ENCODE data around the gene CACNA2D3. TPM values are rescaled to one million over a fixed set of nuclear protein-coding genes. Genes with fewer than 3 reads are reported as not detected.

CACNA2D3 gene
- total and polyA plus RNA-seq, 2 experiments from 2014 or later, result 1.1 to 2.5 TPM

DNA sequence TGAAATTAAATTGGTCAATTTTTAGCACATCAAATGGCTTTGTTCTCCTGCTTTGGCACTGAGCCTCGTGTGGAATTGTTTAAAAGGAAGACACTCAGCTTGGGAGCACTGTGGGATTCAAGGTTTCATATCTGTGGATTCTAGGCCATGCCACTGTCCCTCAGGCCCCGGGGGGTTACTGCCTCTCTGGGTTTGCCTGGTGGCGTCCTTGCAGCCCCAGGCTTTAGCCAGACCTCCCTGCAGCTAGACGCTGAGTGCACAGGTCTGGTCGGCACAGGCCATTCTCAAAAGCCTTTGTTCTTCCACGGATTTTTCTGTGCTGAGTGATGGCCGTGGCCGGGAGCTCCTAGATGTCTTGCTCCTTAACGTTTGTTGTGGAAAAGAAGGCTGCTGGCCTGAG is 76.2 kb downstream of the CACNA2D3 start:
- Histone ChIP-seq H3K9me3 (ENCODE audit: low read depth) (no peaks in the 10 kb centered on the region), H3K36me3 (replicated peaks; ENCODE audit: insufficient read depth, low read depth) (no peaks in the 10 kb centered on the region), H3K27ac (no peak overlapping the region), H3K79me2 (no peaks in the 10 kb centered on the region), H3K9me2 (replicated peaks; ENCODE audit: insufficient read depth) (no peaks in the 10 kb centered on the region), H2AFZ (no peak overlapping the region), H3K4me3 (no peak overlapping the region), H3K4me2 (no peak overlapping the region), H3K4me1 (ENCODE audit: insufficient read depth) (no peaks in the 10 kb centered on the region), H3K27me3 (peaks cover 6% of the 10 kb centered on the region), H4K20me1 (ENCODE audit: insufficient read depth, poor library complexity, severe bottlenecking) (no peaks in the 10 kb centered on the region)
- DNase-seq (ENCODE audit: low spot score), result no peak
- TF ChIP-seq, protein P1, sequence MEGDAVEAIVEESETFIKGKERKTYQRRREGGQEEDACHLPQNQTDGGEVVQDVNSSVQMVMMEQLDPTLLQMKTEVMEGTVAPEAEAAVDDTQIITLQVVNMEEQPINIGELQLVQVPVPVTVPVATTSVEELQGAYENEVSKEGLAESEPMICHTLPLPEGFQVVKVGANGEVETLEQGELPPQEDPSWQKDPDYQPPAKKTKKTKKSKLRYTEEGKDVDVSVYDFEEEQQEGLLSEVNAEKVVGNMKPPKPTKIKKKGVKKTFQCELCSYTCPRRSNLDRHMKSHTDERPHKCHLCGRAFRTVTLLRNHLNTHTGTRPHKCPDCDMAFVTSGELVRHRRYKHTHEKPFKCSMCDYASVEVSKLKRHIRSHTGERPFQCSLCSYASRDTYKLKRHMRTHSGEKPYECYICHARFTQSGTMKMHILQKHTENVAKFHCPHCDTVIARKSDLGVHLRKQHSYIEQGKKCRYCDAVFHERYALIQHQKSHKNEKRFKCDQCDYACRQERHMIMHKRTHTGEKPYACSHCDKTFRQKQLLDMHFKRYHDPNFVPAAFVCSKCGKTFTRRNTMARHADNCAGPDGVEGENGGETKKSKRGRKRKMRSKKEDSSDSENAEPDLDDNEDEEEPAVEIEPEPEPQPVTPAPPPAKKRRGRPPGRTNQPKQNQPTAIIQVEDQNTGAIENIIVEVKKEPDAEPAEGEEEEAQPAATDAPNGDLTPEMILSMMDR (IDR thresholded peaks at IDR 0.05; ENCODE audit: poor library complexity), result no peak
- WGBS (ENCODE audit: low lambda C conversion rate, missing lambda C conversion rate), result 64% methylated on average over 9 of the region's 9 CpGs

- H3K36me3 ChIP-seq (replicated peaks; ENCODE audit: insufficient read depth, low read depth), result no peaks in the 10 kb centered on the region
- no peaks in the 10 kb centered on the region for H4K20me1 ChIP-seq (ENCODE audit: insufficient read depth, poor library complexity, severe bottlenecking)
- peaks cover 6% of the 10 kb centered on the region for H3K27me3 ChIP-seq
- no peak overlapping the region for H3K27ac ChIP-seq
- no peak for TF ChIP-seq EZH2phosphoT487 (IDR thresholded peaks at IDR 0.05; ENCODE audit: low read depth, severe bottlenecking, unreplicated experiment)
- TF ChIP-seq, protein P1 (IDR thresholded peaks at IDR 0.05; ENCODE audit: poor library complexity), result no peak
- no peak for TF ChIP-seq EZH2 (IDR thresholded peaks at IDR 0.05; ENCODE audit: borderline replicate concordance)
- 78% methylated on average over 5 of the region's 5 CpGs for WGBS (ENCODE audit: low lambda C conversion rate, missing lambda C conversion rate)
- no peaks in the 10 kb centered on the region for H3K9me2 ChIP-seq (replicated peaks; ENCODE audit: insufficient read depth)
- H3K9me3 ChIP-seq (ENCODE audit: low read depth), result no peaks in the 10 kb centered on the region
- no peak overlapping the region for H2AFZ ChIP-seq
- H3K4me3 ChIP-seq, result no peak overlapping the region
- no peaks in the 10 kb centered on the region for H3K4me1 ChIP-seq (ENCODE audit: insufficient read depth)
- no peaks in the 10 kb centered on the region for H3K79me2 ChIP-seq
- H3K4me2 ChIP-seq, result no peak overlapping the region
- DNase-seq (ENCODE audit: low spot score), result no peak
Observed at GRCh38 chr3:54202054-54202453, 79.7 kb downstream of the CACNA2D3 start.

DNA sequence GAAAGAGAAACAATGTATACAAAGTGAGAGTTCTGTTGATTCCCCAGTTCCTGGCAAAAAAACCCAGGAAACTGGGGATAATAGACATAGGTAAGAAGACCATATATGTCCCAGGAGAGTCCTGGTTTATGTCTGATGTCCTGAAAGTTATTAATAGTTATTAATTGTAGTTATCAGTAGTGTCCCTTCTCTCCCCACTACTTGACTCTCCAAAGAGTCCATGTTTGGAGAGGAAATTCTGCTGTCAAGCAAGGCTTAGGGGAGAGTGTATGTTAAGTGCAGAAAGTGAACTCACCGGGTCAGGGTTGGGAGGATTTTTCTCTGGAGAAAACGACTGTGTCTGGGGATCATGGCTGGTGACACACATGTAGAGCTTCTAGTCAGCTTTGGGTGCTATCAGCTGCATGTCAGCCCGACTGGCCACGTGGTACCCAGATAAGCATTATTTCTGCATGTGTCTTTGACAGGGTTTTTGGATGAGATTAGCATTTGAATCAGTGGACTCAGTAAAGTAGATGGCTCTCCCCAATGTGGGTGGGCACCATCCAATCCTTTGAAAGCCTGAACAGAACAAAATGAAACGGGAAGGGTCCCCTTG is 80.4 kb downstream of the CACNA2D3 start:
- Histone ChIP-seq H3K9me3 (ENCODE audit: low read depth) (no peaks in the 10 kb centered on the region), H3K36me3 (replicated peaks; ENCODE audit: insufficient read depth, low read depth) (no peaks in the 10 kb centered on the region), H2AFZ (no peak overlapping the region), H3K4me3 (no peak overlapping the region), H3K27ac (no peak overlapping the region), H4K20me1 (ENCODE audit: insufficient read depth, poor library complexity, severe bottlenecking) (no peaks in the 10 kb centered on the region), H3K4me2 (no peak overlapping the region), H3K79me2 (no peaks in the 10 kb centered on the region), H3K4me1 (ENCODE audit: insufficient read depth) (no peaks in the 10 kb centered on the region), H3K9me2 (replicated peaks; ENCODE audit: insufficient read depth) (no peaks in the 10 kb centered on the region), H3K27me3 (peaks cover 6% of the 10 kb centered on the region)
- TF ChIP-seq EZH2phosphoT487 (IDR thresholded peaks at IDR 0.05; ENCODE audit: low read depth, severe bottlenecking, unreplicated experiment) (no peak), EZH2 (IDR thresholded peaks at IDR 0.05; ENCODE audit: borderline replicate concordance) (no peak)
- TF ChIP-seq, protein P1 (IDR thresholded peaks at IDR 0.05; ENCODE audit: poor library complexity), result no peak
- 73% methylated on average over 5 of the region's 5 CpGs for WGBS (ENCODE audit: low lambda C conversion rate, missing lambda C conversion rate)
- no peak for DNase-seq (ENCODE audit: low spot score)

GRCh38 chr3:54206874-54207273 is 84.5 kb downstream of the CACNA2D3 start:
- Histone ChIP-seq H3K27me3 (peaks cover 6% of the 10 kb centered on the region), H2AFZ (no peak overlapping the region), H3K4me3 (no peak overlapping the region), H3K79me2 (no peaks in the 10 kb centered on the region), H3K27ac (no peak overlapping the region), H3K9me2 (replicated peaks; ENCODE audit: insufficient read depth) (no peaks in the 10 kb centered on the region), H4K20me1 (ENCODE audit: insufficient read depth, poor library complexity, severe bottlenecking) (no peaks in the 10 kb centered on the region), H3K36me3 (replicated peaks; ENCODE audit: insufficient read depth, low read depth) (no peaks in the 10 kb centered on the region), H3K9me3 (ENCODE audit: low read depth) (no peaks in the 10 kb centered on the region), H3K4me1 (ENCODE audit: insufficient read depth) (no peaks in the 10 kb centered on the region), H3K4me2 (no peak overlapping the region)
- DNase-seq (ENCODE audit: low spot score), result no peak
- WGBS (ENCODE audit: low lambda C conversion rate, missing lambda C conversion rate), result 82% methylated on average over 1 of the region's 1 CpG
- TF ChIP-seq EZH2 (IDR thresholded peaks at IDR 0.05; ENCODE audit: borderline replicate concordance) (no peak), EZH2phosphoT487 (IDR thresholded peaks at IDR 0.05; ENCODE audit: low read depth, severe bottlenecking, unreplicated experiment) (no peak)
- TF ChIP-seq, protein P1 (IDR thresholded peaks at IDR 0.05; ENCODE audit: poor library complexity), result no peak

All from hepatocyte (in vitro differentiated cells).